ENCODE results near the gene ADISSP. TPM values are rescaled to one million over a fixed set of nuclear protein-coding genes. Genes with fewer than 3 reads are reported as not detected.

The ADISSP gene
- total and polyA plus RNA-seq, 2 donors (not counting 3 experiments of a cell fraction or from before 2014, with no cell fraction given) = 55.0 to 67.5 TPM

DNA sequence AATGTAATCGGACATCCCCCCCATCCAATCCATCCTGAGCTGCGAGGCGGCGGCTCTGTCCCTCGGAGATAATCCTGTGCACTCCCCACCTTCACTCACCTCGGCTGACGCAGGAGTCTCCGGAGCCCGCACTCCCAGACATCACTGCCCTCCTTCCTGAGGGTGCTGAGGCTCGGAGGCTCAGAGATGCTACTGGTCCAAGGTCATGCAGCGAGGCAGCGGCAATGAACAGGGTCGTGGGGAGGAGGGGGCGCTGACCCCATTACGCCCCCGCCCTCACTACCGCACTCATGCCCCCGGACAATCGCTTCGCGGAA lies 485 bp downstream of the ADISSP start:
- POLR2A ChIA-PET = interaction anchor here (0.9 kb wide), 1 partner anchor 22 kb away, joined by 3 read pairs; no protein-coding TSS in a partner anchor
- H3K9ac ChIP-seq (replicated peaks; ENCODE audit: extremely low read depth, insufficient read depth, low read length) = peak overlapping the region; percentile 39
- CTCF ChIA-PET = interaction anchor here (0.9 to 6.5 kb wide), 15 partner anchors 11 to 90 kb away, joined by 3 to 76 read pairs (median 14); partner anchors contain the start of genes AP5S1, CENPB and SPEF1
- H3K4me3 ChIP-seq (replicated peaks in 1 of 3; ENCODE audit: insufficient read depth in 1 of 3, low read depth in 1 of 3, low read length in 3 of 3) = peak overlapping the region; percentile 61 to 71 (median 61)
- H3K36me3 ChIP-seq (ENCODE audit: control insufficient read depth in 2 of 2, extremely low read depth in 1 of 2, insufficient read depth in 2 of 2, low read length in 2 of 2) = no peaks in the 10 kb centered on the region
- FAIRE-seq (peak; percentile 70), DNase-seq (ENCODE audit: low read depth, low spot score) (no peak)
- no peak for TF ChIP-seq MYC (IDR thresholded peaks at IDR 0.05; ENCODE audit: low read depth, low read length)
- no peak for TF ChIP-seq EZH2 (IDR thresholded peaks at IDR 0.05; ENCODE audit: borderline replicate concordance, low read depth, low read length, severe bottlenecking)
- TF ChIP-seq JUN (IDR thresholded peaks at IDR 0.05; ENCODE audit: borderline replicate concordance, insufficient read depth, insufficient read length, low read depth) = no peak
- TF ChIP-seq, protein P1, sequence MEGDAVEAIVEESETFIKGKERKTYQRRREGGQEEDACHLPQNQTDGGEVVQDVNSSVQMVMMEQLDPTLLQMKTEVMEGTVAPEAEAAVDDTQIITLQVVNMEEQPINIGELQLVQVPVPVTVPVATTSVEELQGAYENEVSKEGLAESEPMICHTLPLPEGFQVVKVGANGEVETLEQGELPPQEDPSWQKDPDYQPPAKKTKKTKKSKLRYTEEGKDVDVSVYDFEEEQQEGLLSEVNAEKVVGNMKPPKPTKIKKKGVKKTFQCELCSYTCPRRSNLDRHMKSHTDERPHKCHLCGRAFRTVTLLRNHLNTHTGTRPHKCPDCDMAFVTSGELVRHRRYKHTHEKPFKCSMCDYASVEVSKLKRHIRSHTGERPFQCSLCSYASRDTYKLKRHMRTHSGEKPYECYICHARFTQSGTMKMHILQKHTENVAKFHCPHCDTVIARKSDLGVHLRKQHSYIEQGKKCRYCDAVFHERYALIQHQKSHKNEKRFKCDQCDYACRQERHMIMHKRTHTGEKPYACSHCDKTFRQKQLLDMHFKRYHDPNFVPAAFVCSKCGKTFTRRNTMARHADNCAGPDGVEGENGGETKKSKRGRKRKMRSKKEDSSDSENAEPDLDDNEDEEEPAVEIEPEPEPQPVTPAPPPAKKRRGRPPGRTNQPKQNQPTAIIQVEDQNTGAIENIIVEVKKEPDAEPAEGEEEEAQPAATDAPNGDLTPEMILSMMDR (IDR thresholded peaks at IDR 0.05; ENCODE audit: extremely low read depth in 1 of 2, insufficient read depth in 1 of 2, low read depth in 1 of 2, low read length in 2 of 2) = no peak
- TF ChIP-seq, protein P2, sequence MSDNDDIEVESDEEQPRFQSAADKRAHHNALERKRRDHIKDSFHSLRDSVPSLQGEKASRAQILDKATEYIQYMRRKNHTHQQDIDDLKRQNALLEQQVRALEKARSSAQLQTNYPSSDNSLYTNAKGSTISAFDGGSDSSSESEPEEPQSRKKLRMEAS (IDR thresholded peaks at IDR 0.05; ENCODE audit: insufficient read depth, insufficient read length) = no peak
- no peak for TF ChIP-seq POLR2A (IDR thresholded peaks at IDR 0.05; ENCODE audit: low read depth, low read length)
- intact Hi-C loops (cut with micrococcal nuclease) (loop anchor here (5.0 kb wide), 1 partner anchor 360 kb away; the partner anchor contains the start of gene DNAAF9), dilution Hi-C loops (cut with MboI; ENCODE audit: extremely low pct_ligation_motif_present, low sequenced_read_pairs) (no loop called here)
- no peaks in the 10 kb centered on the region for H3K27me3 ChIP-seq (ENCODE audit: control insufficient read depth in 2 of 2, insufficient read depth in 2 of 2, low read length in 2 of 2)
- H3K27ac ChIP-seq (ENCODE audit: insufficient read depth, low read depth, low read length) = no peak overlapping the region
- H3K9me1 ChIP-seq (replicated peaks; ENCODE audit: control insufficient read depth, extremely low read depth, insufficient read depth, low read length) = no peaks in the 10 kb centered on the region
- peak overlapping the region; percentile 74 for H2AFZ ChIP-seq (ENCODE audit: low read depth, low read length)
- H3K4me1 ChIP-seq (ENCODE audit: control insufficient read depth, extremely low read depth, insufficient read depth, low read length) = peaks cover 25% of the 10 kb centered on the region
- no peaks in the 10 kb centered on the region for H4K20me1 ChIP-seq (replicated peaks; ENCODE audit: control insufficient read depth, extremely low read depth, insufficient read depth, low read length)
- no peaks in the 10 kb centered on the region for H3K9me3 ChIP-seq (replicated peaks; ENCODE audit: control insufficient read depth, insufficient read depth, low read length)
- BruUV-seq (replicated peaks) = no TSS peak
- peak overlapping the region; percentile 81 for H3K4me2 ChIP-seq (ENCODE audit: insufficient read depth, low read length)
- peaks cover 13% of the 10 kb centered on the region for H3K79me2 ChIP-seq (ENCODE audit: control insufficient read depth, insufficient read depth, low read length)

Data from endothelial cell of umbilical vein (primary cell).